Measurements from ENCODE around the gene MORC2. TPM values are rescaled to one million over a fixed set of nuclear protein-coding genes. Genes with fewer than 3 reads are reported as not detected.
A peak's percentile ranks its signal among the peaks of the same experiment; 100 is the strongest.

MORC2 gene
- total and polyA plus RNA-seq, 2 of the 13 experiments (the other 11 are each of a cell fraction or from before 2014, with no cell fraction given): 11.9 to 18.3 TPM

DNA sequence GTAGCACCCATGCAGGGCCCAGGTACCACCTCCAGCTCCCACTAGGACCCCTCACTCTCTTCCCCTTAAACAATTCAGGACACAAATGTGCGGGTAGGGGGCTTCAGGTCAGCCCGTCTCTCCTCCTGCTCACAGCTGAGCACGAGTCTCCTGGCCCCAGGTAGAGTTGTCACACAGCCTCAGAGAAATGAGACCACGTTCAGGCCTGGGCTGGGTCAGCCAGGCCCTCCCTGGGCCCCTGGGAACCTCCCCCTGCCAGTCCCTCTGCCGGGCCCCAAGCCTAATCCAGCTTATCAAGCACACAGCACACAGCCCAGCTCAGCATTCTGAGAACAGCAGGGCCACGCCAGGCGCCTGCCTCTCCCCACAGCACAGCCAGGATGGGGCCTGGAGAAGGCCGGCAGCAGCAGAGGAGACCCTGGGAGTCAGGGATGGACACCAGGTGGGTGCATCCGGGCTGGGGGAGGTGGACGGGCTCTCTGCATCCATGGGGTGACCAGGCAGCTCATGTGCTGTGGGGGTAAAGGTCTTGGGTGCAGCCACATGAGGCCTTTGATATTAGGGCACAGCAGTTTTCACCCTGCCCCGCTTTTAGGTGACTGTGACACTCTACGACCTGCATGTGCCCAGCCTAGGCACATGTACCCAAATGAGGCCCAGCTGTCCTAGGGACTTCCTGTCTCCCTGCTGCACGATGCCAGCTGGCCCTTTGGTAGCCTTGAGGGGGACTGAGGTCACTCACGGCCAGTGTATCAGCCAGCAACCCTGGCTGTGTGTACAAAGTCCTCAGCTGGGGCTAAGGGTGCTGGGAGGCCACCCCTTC is 87.0 kb downstream of the MORC2 start (continued):
- TF ChIP-seq, protein P1, sequence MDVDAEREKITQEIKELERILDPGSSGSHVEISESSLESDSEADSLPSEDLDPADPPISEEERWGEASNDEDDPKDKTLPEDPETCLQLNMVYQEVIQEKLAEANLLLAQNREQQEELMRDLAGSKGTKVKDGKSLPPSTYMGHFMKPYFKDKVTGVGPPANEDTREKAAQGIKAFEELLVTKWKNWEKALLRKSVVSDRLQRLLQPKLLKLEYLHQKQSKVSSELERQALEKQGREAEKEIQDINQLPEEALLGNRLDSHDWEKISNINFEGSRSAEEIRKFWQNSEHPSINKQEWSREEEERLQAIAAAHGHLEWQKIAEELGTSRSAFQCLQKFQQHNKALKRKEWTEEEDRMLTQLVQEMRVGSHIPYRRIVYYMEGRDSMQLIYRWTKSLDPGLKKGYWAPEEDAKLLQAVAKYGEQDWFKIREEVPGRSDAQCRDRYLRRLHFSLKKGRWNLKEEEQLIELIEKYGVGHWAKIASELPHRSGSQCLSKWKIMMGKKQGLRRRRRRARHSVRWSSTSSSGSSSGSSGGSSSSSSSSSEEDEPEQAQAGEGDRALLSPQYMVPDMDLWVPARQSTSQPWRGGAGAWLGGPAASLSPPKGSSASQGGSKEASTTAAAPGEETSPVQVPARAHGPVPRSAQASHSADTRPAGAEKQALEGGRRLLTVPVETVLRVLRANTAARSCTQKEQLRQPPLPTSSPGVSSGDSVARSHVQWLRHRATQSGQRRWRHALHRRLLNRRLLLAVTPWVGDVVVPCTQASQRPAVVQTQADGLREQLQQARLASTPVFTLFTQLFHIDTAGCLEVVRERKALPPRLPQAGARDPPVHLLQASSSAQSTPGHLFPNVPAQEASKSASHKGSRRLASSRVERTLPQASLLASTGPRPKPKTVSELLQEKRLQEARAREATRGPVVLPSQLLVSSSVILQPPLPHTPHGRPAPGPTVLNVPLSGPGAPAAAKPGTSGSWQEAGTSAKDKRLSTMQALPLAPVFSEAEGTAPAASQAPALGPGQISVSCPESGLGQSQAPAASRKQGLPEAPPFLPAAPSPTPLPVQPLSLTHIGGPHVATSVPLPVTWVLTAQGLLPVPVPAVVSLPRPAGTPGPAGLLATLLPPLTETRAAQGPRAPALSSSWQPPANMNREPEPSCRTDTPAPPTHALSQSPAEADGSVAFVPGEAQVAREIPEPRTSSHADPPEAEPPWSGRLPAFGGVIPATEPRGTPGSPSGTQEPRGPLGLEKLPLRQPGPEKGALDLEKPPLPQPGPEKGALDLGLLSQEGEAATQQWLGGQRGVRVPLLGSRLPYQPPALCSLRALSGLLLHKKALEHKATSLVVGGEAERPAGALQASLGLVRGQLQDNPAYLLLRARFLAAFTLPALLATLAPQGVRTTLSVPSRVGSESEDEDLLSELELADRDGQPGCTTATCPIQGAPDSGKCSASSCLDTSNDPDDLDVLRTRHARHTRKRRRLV (CRISPR knock-in tag; IDR thresholded peaks at IDR 0.05): no peak; the same call in 1 of the 2 replicates
- TF ChIP-seq ETV5 (CRISPR knock-in tag; IDR thresholded peaks at IDR 0.05; ENCODE audit: borderline replicate concordance): peak; percentile 51; the same call in 1 of the 2 replicates
- TF ChIP-seq HMG20A (CRISPR knock-in tag; IDR thresholded peaks at IDR 0.05; ENCODE audit: borderline replicate concordance): no peak
- TF ChIP-seq, protein P2, sequence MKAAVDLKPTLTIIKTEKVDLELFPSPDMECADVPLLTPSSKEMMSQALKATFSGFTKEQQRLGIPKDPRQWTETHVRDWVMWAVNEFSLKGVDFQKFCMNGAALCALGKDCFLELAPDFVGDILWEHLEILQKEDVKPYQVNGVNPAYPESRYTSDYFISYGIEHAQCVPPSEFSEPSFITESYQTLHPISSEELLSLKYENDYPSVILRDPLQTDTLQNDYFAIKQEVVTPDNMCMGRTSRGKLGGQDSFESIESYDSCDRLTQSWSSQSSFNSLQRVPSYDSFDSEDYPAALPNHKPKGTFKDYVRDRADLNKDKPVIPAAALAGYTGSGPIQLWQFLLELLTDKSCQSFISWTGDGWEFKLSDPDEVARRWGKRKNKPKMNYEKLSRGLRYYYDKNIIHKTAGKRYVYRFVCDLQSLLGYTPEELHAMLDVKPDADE (CRISPR knock-in tag; IDR thresholded peaks at IDR 0.05): no peak
- 0 out of 2 replicates have a peak, but pooled peaks have one; percentile 18 for TF ChIP-seq ELF3 (CRISPR knock-in tag; IDR thresholded peaks at IDR 0.05)
- no peak for TF ChIP-seq ZNF547 (CRISPR knock-in tag; IDR thresholded peaks at IDR 0.05)
- no peak for TF ChIP-seq JUN (CRISPR knock-in tag; IDR thresholded peaks at IDR 0.05)
- TF ChIP-seq AFF4 (CRISPR knock-in tag; IDR thresholded peaks at IDR 0.05): no peak
- no peak for TF ChIP-seq SP1 (IDR thresholded peaks at IDR 0.05)
- TF ChIP-seq SP1 (CRISPR knock-in tag; IDR thresholded peaks at IDR 0.05): no peak
- no peak for TF ChIP-seq NFRKB (IDR thresholded peaks at IDR 0.05)
- no peak for TF ChIP-seq ZBTB33 (CRISPR knock-in tag; IDR thresholded peaks at IDR 0.05)
- no peak for TF ChIP-seq PTBP1 (IDR thresholded peaks at IDR 0.05; ENCODE audit: low read depth, low read length, poor library complexity, severe bottlenecking)
- no peak for TF ChIP-seq ZNF737 (CRISPR knock-in tag; IDR thresholded peaks at IDR 0.05; ENCODE audit: borderline replicate concordance)
- 0 out of 2 replicates have a peak, but pooled peaks have one; percentile 77 for TF ChIP-seq ZNF543 (CRISPR knock-in tag; IDR thresholded peaks at IDR 0.05)
- TF ChIP-seq ZNF549 (CRISPR knock-in tag; IDR thresholded peaks at IDR 0.05): no peak

All from HepG2 (cell line).